Muscle of back (tissue), 10 donors: ENCODE results near the gene COMMD8. TPM values are rescaled to one million over a fixed set of nuclear protein-coding genes. Genes with fewer than 3 reads are reported as not detected.

Experiments used
- polyA plus RNA-seq, 10 donors: library from polyadenylated mRNA; unstranded; fragments of 120-200 nt; gene quantifications; one replicate each; pipeline ENCODE4 v1.2.1, GENCODE V29; 2013; ENCODE audit not compliant: insufficient read length in 10 of 10

The COMMD8 gene
- polyA plus RNA-seq, 10 donors = 16.6 to 21.0 (median 18.9) TPM

Other genes starting within 250 kb of the COMMD8 start
- gene ATP10D, start 21.6 kb upstream of the COMMD8 start, polyA plus RNA-seq = 10 to 100 TPM in 8 of 10 donors, 1 to 10 TPM in 2; 8.4 to 18.1 (median 12.3) TPM